ENCODE data around the gene ABCA1.

GRCh38 chr9:104923740-104924139, 4.2 kb downstream of the ABCA1 start:
- no peak for TF ChIP-seq EZH2 (IDR thresholded peaks at IDR 0.05; ENCODE audit: borderline replicate concordance, low read depth, low read length, severe bottlenecking)
- TF ChIP-seq CTCF (IDR thresholded peaks at IDR 0.05; ENCODE audit: borderline replicate concordance, extremely low read depth, low read length, poor library complexity, severe bottlenecking), result no peak

All from DND-41 (cell line).